GM23248 (cell line): ENCODE data around the gene FLOT2.

Source experiments
- EZH2 ChIP-seq: fragments of 200-600 bp; sonication (generic); IDR thresholded peaks from 2 replicates; pipeline ENCODE4 v1.6.1; 2018; ENCODE audit warnings: antibody characterized with exemption, mild to moderate bottlenecking; ENCODE audit not compliant: insufficient read depth, poor library complexity, severe bottlenecking
- EZH2phosphoT487 ChIP-seq: fragments of 200-600 bp; sonication (generic); IDR thresholded peaks from 2 replicates; pipeline ENCODE4 v1.6.1; 2018; ENCODE audit warnings: antibody characterized with exemption, moderate library complexity, mild to moderate bottlenecking, low read depth; ENCODE audit not compliant: insufficient read depth

- TF ChIP-seq EZH2 = no peak
- TF ChIP-seq EZH2phosphoT487 = no peak
These were observed 38.4 kb upstream of the FLOT2 start for GRCh38 chr17:28935744-28936460.
